SH-SY5Y (cell line): ENCODE results near the gene KHSRP.

Source experiments
- GATA2 ChIP-seq: IDR thresholded peaks from 2 replicates; pipeline ENCODE4 v1.6.1; 2011; ENCODE audit warnings: mild to moderate bottlenecking, low read depth, low read length
- GATA3 ChIP-seq: IDR thresholded peaks from 2 replicates; pipeline ENCODE4 v1.6.1; 2011; ENCODE audit warnings: low read depth, mild to moderate bottlenecking, low read length, moderate library complexity

- TF ChIP-seq GATA2, result no peak
- TF ChIP-seq GATA3, result no peak
These were observed 49.8 kb downstream of the KHSRP start for GRCh38 chr19:6374711-6375410.
